Effector CD4-positive, alpha-beta T cell (primary cell): ENCODE data around the gene ADSS1.
"Not testable (repeated sequence)": the region's sequence is repeated elsewhere in the genome, so short reads cannot be mapped to it uniquely, and the experiment has no call there.

Experiments used
- DNase-seq: peaks from one replicate; pipeline ENCODE4 v3.0.0-alpha.2; 2020

ADSS1 gene

GRCh38 chr14:104718147-104718546 lies 5.9 kb upstream of the ADSS1 start:
- DNase-seq: no peak

- no peak for DNase-seq
These were observed 5.2 kb upstream of the ADSS1 start for GRCh38 chr14:104718871-104719270.

- no peak for DNase-seq
These were observed 4.7 kb upstream of the ADSS1 start for GRCh38 chr14:104719343-104719742.

- DNase-seq: no peak
These were observed 2.3 kb upstream of the ADSS1 start for GRCh38 chr14:104721505-104722431.

- no peak for DNase-seq
These were observed 935 bp upstream of the ADSS1 start for GRCh38 chr14:104722938-104723650.

- DNase-seq: no peak
These were observed 465 bp downstream of the ADSS1 start for GRCh38 chr14:104724407-104724980.

GRCh38 chr14:104724981-104725771 lies 1.1 kb downstream of the ADSS1 start:
- no peak for DNase-seq

- DNase-seq: no peak
These were observed 1.9 kb downstream of the ADSS1 start for GRCh38 chr14:104725772-104726548.

- no peak for DNase-seq
These were observed 2.8 kb downstream of the ADSS1 start for GRCh38 chr14:104726600-104727451.

- no peak for DNase-seq
These were observed 4.6 kb downstream of the ADSS1 start for GRCh38 chr14:104728631-104729030.

GRCh38 chr14:104729176-104729834 lies 5.3 kb downstream of the ADSS1 start:
- not testable (repeated sequence) for DNase-seq

GRCh38 chr14:104729835-104730181 lies 5.8 kb downstream of the ADSS1 start:
- DNase-seq: no peak

- no peak for DNase-seq
These were observed 6.5 kb downstream of the ADSS1 start for GRCh38 chr14:104730487-104730886.

- DNase-seq: no peak
These were observed 7.6 kb downstream of the ADSS1 start for GRCh38 chr14:104731320-104732294.

GRCh38 chr14:104732355-104732804 lies 8.4 kb downstream of the ADSS1 start:
- DNase-seq: no peak

- DNase-seq: no peak
These were observed 9.1 kb downstream of the ADSS1 start for GRCh38 chr14:104732931-104733681.

- DNase-seq: no peak
These were observed 10.1 kb downstream of the ADSS1 start for GRCh38 chr14:104734051-104734587.

- DNase-seq: no peak
These were observed 10.6 kb downstream of the ADSS1 start for GRCh38 chr14:104734601-104734990.
